Panc1 (cell line): ENCODE measurements around the gene GNL1.

ENCODE experiments used
- CTCF ChIP-seq: fragments of 450-650 bp; IDR thresholded peaks from 2 replicates; pipeline ENCODE4 v1.5.1; 2017; ENCODE audit warnings: mild to moderate bottlenecking
- POLR2AphosphoS5 ChIP-seq: IDR thresholded peaks from 2 replicates; pipeline ENCODE4 v1.6.1; 2012; ENCODE audit warnings: mild to moderate bottlenecking, low read depth, low read length, moderate library complexity
- REST ChIP-seq, 2 experiments: IDR thresholded peaks; 2 replicates each; pipeline ENCODE4 v1.6.1; 2011 to 2012; ENCODE audit warnings: low read depth in 2 of 2, control low read depth in 1 of 2, low read length in 1 of 2, mild to moderate bottlenecking in 1 of 2, moderate library complexity in 1 of 2; ENCODE audit not compliant: insufficient read depth in 1 of 2
- SIN3A ChIP-seq: IDR thresholded peaks from 2 replicates; pipeline ENCODE4 v1.6.1; 2012; ENCODE audit warnings: low read depth, mild to moderate bottlenecking, low read length, moderate library complexity, borderline replicate concordance; ENCODE audit not compliant: insufficient read depth

- TF ChIP-seq POLR2AphosphoS5 (no peak), CTCF (no peak), SIN3A (no peak), REST (IDR thresholded peaks at IDR 0.05; ENCODE audit: insufficient read depth in 1 of 2, low read depth in 2 of 2, low read length in 1 of 2) (no peak)
These were observed 35.8 kb downstream of the GNL1 start for GRCh38 chr6:30520522-30520921.
